GM21381 (cell line): Measurements from ENCODE around the gene USP10.
A peak's percentile ranks its signal among the peaks of the same experiment; 100 is the strongest.

Experiments
- ATAC-seq: cut with Tn5 transposase; IDR thresholded peaks from one replicate; pipeline ENCODE4 v1.9.1; 2021; ENCODE audit warnings: mild to moderate bottlenecking, moderate library complexity; ENCODE audit not compliant: unreplicated experiment

The USP10 gene, protein sequence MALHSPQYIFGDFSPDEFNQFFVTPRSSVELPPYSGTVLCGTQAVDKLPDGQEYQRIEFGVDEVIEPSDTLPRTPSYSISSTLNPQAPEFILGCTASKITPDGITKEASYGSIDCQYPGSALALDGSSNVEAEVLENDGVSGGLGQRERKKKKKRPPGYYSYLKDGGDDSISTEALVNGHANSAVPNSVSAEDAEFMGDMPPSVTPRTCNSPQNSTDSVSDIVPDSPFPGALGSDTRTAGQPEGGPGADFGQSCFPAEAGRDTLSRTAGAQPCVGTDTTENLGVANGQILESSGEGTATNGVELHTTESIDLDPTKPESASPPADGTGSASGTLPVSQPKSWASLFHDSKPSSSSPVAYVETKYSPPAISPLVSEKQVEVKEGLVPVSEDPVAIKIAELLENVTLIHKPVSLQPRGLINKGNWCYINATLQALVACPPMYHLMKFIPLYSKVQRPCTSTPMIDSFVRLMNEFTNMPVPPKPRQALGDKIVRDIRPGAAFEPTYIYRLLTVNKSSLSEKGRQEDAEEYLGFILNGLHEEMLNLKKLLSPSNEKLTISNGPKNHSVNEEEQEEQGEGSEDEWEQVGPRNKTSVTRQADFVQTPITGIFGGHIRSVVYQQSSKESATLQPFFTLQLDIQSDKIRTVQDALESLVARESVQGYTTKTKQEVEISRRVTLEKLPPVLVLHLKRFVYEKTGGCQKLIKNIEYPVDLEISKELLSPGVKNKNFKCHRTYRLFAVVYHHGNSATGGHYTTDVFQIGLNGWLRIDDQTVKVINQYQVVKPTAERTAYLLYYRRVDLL

DNA sequence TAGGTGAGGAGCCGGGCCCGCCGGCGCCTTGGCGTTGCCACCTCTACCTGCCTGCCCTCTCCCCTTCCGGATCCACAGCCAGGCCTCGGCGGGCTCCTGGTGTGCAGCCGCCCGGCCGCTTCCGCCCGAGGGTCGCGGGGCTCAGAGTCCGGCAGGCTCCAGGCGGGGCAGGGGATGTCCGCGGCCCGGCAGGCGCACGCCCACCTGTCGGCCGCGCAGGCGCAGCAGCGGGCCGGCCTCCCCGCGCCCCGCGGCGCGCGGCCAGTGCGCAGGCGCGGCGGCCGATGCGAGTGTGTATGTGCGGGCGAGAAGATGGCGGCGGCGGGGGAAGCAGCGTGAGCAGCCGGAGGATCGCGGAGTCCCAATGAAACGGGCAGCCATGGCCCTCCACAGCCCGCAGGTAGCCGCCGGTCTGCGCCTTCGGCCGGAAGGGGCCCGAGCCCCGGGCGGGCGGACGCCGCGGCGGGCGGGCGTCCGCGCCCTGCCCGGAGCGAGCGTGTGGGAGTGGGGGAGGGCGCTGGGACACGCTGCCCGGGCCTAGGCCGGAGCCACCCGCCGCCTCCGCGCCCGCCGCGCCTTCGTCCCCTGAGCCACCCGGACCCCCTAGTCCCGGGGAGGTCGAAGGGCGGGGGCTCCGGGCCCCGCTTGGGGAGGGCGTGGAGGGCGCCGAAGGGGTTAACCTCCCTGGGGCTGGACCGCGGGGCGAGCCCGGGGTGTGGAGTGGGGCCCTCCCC, at the start of gene USP10:
TSS of gene USP10 (plus strand) at position 289 of the 734 bp plus-strand sequence. CDS start at position 380, 91 bp downstream.
- peak; percentile 79 for ATAC-seq

DNA sequence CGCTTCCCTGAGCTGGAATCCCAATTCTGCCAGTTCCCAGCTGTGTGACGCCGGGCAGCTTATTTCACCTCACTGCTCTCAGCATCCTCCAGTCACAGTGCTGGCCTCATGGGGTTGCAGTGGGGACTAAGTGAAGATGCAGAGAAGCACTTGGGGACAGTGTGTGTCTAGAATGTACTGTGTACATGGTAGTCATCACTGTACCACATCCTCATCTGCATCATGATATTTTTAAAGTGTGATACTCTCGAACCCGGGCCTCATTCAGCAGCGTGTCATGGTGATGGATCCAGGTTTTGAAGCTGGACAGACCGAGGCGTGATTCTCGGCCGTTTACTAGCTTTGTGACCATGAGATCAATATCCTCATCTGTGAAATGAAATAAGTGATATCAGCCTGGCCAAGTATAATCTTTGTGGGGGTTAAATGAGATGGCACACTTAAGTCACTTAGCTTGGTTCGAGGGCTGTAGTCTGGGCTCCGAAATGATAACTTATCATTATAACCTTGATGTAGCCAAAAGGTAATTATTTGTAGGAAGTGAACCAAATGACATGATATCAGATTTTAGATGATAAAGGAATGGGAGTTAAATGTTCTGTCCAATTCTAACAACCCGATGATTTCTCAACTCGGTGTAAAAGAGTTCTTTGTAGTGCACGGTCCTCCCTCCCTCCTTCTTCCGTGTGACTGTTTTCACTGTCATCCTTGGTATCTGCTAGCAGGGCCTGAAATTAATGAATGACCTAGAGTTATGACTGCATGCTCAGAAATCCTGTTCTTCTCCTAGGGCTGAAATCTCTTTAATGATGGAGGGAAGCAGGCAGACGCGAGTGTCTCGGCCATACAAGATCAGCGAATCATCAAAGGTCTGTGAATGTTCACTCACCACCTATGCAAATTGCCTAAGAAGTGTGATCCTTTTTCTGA, 49.5 kb upstream of the USP10 start:
- ATAC-seq, result no peak

DNA sequence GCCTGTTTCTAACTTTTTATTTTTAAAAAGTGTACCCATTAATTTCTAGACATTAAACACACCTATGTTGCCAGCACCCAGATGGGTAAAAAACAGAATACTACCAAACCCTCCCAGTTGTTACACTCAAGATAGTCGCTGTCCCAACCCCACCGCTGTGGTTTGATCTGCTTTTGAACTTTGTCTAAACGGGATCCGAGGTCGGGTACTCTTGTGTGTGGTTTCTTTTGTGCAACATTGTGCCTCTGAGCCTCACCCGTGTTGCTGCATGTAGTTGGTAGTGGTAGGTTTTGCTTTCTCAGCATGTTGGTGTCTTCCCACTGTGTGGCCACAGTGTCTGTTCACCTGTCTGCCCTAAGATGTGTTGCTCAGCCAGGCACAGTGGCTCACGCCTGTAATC, 47.2 kb upstream of the USP10 start:
- ATAC-seq, result no peak

DNA sequence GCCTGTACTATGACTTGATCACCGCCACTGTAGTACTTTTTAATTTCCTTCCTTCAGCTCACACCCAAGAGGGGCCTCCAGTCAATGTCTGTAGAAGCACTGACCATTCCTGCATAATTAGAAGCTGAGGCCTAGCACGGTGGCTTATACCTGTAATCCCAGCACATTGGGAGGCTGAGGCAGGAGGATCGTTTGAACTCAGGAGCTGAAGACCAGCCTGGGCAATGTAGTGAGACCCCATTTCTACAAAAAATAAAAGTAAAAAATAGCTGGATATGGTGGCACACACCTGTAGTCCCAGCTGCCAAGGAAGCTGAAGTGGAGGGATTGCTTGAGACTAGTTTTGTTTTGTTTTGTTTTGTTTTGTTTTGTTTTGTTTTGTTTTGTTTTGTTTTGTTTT, 45.6 kb upstream of the USP10 start:
- ATAC-seq, result no peak

DNA sequence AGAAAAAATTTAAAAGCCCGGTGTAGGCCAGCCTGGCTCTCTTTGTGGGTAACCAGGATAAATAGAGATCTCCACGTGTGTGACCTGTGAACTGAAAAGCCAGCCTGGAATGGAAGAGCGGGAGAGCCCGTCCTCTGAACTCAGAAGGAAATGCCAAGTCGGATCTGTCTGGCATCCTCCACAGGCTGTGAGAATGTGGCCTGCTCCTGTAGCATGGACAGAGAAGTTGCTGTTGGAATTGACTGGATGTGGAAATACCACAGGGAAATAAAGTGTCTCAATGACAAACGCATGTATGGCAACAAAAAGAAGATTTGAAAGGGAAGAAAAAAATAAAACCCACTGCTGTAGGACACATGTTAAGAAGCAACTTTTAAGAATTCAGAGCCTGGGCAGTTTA, 44.8 kb upstream of the USP10 start:
- no peak for ATAC-seq

DNA sequence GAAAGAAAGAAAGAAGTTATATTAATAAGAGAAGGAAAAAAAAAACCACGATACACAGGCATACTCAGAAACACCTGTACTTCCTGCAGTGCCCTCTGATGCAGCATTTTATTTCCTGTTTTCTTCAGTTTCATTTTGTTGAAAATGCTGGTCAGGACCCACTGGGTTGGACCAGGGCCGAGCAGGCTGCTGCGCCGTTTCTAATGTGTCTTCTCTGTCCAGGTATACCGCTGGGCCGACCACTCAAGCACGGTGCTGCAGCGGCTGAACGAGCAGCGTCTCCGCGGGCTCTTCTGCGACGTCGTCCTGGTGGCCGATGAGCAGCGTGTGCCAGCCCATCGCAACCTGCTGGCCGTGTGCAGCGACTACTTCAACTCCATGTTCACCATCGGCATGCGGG, 43.2 kb upstream of the USP10 start:
- no peak for ATAC-seq

DNA sequence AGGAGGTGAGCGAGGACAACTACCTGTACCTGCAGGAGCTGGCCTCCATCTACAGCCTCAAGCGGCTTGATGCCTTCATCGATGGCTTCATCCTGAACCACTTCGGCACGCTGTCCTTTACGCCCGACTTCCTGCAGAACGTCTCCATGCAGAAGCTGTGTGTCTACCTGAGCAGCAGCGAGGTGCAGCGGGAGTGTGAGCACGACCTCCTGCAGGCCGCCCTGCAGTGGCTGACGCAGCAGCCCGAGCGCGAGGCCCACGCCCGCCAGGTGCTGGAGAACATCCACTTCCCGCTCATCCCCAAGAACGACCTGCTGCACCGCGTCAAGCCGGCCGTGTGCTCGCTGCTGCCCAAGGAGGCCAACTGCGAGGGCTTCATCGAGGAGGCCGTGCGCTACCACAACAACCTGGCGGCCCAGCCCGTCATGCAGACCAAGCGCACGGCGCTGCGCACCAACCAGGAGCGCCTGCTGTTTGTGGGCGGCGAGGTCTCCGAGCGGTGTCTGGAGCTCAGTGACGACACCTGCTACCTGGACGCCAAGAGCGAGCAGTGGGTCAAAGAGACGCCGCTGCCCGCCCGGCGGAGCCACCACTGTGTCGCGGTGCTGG, 42.5 kb upstream of the USP10 start:
- ATAC-seq, result no peak

DNA sequence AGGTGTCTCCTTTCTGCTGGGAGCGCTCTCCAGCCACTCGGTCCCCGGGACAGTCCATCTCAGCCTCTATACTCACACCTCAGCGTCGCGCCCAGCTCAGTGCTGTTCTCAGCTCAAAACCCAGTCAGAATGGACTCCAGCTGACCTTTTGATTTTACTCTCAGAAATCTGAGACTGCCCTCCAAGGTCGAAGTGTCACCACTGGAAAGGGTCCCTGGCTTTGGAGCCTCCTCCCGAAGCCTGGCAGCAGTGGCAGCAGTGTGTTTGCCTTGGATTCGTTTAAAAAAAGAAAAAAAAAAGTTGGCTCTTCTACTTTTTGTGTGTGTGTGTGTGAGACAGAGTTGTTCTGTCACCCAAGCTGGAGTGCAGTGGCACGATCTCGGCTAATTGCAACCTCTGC, 41.1 kb upstream of the USP10 start:
- no peak for ATAC-seq

DNA sequence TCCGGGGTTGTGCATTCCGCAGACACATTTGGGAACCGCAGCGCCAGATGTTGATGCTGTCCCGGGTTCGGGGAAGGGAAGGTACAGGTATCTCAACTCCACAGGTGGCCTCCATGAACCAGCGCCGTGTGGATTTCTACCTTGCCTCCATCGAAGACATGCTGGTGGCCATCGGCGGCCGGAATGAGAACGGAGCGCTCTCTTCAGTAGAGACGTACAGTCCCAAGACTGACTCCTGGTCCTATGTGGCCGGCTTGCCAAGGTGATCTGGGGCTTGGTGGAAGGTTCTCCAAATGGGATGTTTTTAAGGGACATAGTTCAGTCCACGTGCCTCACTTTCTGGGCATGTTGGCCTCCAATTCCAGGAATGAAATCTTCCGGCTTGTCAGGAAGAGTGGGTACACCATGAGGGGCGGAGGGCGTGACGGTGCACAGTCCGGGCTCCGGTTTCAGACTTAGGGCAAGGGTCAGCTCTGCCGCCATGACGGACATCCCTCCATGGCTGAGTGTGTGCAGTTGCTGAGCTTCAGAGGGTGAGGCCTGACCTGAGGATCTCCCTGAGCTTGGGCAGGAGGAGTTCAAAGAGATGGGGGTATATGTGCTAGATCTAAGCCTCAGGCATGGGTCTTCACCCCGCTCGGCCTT, 40.0 kb upstream of the USP10 start:
- no peak for ATAC-seq

DNA sequence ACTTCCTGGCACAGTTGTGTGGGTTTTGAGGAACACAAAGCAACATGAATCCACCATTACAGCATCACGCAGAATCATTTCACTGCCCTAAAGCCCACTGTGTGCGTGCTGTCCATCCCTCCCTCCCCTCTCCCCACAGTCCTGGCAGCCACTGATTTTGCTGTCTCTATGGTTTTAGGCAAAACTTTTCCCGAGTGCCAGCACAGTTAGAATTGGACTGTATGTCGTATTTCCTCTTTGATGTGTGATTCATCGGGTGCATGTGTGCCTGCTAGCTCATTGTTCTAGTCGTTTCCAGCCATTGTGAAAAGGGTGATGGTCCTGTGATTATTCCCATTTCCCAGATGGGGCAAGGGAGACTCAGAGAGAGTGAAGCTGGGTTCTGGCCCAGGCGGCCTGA, 38.8 kb upstream of the USP10 start:
- ATAC-seq, result no peak

DNA sequence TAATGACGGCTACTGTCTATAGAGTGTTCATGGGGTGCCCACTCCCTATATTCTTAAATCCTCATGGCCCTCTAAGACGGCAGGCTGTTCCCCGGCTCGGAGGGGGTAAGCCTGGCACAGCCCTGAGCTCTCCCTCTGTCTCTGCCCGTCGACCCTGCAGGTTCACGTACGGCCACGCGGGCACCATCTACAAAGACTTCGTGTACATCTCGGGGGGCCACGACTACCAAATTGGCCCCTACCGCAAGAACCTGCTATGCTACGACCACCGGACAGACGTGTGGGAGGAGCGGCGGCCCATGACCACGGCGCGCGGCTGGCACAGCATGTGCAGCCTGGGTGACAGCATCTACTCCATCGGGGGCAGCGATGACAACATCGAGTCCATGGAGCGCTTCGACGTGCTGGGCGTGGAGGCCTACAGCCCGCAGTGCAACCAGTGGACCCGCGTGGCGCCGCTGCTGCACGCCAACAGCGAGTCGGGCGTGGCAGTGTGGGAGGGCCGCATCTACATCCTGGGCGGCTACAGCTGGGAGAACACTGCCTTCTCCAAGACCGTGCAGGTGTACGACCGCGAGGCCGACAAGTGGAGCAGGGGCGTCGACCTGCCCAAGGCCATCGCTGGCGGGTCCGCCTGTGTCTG, 38.3 kb upstream of the USP10 start:
- no peak for ATAC-seq

DNA sequence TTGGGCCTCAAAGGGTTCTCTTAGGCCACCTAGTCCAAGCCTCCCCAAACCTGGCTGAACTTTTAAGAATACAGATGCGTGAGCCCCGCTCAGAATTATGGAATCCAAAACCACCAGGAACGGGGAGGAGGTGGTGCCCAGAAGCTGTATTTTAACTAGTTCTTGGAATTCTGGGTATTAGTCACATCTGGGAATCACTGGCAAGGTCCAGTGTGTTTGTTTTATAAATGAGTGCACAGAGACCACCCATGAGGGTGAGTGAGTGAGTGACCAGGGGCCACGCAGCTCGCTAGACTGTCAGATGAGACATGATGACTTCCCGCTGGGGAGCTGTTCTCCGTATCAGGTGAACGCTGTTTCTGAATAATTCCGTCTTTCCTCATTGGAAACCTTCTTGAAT, 37.3 kb upstream of the USP10 start:
- no peak for ATAC-seq

DNA sequence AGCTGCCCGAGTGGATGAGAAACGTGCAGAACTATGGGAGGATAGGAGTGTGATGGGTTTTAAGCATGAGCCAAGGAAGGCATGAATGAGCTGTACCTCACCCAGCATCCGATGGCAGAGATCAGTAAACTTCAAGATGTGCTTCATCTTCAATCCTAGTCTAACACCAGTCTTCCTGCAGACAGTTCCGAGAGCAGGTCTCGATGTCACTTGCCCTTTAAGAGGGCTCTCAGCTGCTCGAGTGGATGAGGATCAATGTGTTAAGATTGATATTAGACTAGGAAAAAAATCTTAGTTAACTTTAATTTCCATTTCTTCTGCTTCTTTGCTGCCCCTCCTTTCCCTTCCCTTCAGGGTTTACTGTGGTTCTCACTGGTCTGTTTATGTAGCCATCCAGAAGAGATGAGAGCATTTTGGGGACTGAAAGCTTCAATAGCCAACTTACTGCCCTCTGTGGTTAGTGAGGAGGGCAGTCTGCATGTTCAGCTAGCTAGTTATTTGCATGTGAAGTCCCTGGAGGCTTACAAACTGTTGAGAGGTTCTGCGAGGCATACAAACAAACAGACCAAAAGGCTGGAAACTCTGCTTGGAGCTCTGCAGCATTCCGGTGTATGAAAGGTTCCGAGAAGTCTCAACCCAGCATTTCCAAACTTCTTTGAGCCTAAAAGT, 36.2 kb upstream of the USP10 start:
- ATAC-seq, result peak; percentile 87

DNA sequence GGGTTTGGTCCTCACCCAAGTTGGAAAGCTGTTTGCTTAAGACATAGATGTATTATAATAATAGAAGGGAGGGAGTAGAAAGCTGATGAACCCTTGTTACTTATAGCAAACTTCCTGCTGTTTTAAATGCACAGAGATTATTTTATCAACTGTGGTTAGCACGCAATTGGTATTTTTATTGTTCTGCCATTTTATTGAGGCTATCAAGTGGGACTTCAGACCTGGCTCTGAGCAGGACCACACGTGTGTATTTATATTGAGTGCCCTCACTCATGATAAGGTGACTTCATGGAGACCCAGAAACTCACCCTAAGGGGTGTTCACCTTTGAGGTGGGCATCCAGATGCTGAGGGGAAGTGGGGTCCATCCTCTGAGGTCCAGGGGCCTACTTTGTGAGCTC, 34.4 kb upstream of the USP10 start:
- ATAC-seq, result no peak

DNA sequence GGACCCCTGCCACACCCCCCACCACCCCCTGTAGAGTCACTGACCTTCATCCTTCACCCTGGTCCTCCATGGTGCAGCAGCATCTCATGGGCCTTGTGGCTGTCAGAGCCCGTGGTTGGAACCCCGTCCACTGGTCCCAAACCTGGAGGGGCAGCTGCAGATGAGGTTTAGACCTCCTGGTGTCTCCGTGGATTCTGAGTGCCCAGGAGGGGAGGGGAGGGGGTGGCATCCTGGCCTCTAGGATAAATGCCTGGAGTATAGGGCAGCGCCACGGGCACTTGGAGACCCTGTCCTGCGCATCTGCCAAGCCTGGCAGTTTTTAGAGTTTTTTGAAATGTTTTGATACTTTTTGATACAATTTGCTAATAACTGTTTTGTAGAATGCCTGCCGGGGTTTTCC, 34.0 kb upstream of the USP10 start:
- ATAC-seq, result no peak

DNA sequence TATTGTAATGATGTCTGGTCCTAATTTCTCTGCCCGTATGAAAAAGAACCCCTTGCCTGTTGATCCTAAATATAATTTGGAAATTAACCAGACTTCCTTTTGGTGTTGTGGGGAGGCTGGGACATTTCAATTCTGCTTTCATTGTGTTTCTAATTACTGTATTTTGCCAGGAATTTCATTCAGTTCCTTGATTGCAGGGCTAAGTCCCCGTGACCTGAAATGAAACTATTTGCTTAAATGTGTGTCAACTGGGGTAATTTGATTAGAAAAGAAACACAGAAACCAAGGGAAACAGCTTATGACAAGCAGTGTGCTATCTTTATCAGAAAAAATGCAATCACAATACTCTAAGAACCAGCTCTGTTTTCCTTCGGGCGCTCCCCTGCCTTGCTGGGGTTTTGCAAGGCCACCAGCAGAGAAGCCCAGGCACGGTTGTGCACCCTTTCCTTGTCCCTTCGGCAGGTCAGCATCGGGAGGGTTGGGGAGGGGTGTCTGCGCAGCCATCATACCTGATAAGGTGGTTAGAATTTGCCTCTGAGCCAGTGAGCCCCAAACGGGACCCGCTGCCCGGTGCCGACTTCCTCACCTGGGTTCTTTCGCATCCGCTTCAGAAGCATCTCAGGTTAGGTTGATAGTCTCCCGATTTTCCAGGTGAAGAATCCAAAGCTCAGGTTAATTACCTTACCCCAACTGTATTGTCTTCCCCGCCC, 32.0 kb upstream of the USP10 start:
- no peak for ATAC-seq

DNA sequence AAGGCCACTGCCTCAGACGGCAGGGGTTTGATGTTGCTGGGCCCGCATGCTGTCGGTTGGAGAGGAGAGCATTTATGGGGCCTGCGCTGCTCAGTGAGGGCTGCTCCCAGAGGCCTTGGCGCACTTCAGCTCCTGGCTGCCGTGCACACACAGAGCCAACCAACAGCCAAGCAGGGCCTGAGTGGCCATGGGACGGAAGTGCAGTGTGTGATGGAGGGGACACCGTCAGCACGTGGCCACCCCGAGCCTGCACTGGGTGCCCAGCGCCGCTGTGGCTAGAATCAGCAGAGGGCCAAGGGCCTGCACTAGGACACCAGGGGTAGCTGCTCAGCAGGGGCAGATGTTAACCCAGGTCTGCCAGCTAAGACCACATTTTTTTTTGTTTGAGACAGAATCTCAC, 29.7 kb upstream of the USP10 start:
- ATAC-seq, result no peak
